NT2/D1 (cell line): ENCODE measurements around the gene LILRA2.

ENCODE experiments used
- SUZ12 ChIP-seq: IDR thresholded peaks from 2 replicates; pipeline ENCODE4 v1.6.1; 2011; ENCODE audit not compliant: insufficient read length, insufficient read depth; ENCODE audit errors: extremely low read depth
- YY1 ChIP-seq: IDR thresholded peaks from 2 replicates; pipeline ENCODE4 v1.6.1; 2011; ENCODE audit not compliant: insufficient read length, insufficient read depth
- ZNF274 ChIP-seq: IDR thresholded peaks from 2 replicates; pipeline ENCODE4 v1.6.1; 2011; ENCODE audit warnings: mild to moderate bottlenecking, low read depth, low read length

- no peak for TF ChIP-seq ZNF274
- TF ChIP-seq YY1, result no peak
- TF ChIP-seq SUZ12, result no peak
Measured at GRCh38 chr19:54607785-54608150, 34.2 kb downstream of the LILRA2 start.
